ENCODE data around the gene POMT2.

DNA sequence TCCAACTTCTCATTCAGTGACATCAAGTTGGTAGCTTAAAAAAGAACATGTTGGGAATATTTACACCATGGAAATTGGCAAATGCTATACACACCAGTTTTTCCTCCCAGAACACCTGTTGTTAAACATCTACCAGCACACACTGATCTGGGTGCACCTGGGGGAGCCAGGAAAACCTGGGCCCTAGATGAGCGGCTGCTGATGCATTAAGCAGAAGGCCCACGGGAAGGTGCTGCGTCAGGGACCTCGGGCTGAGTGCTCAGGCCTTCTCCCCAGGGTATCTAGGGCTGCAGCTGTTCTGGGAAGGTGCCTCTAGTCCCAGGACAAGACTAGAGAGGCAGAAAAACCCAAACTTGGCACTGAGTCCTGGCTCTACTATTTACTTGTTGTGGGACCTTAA, 46.9 kb downstream of the POMT2 start:
- no peak for TF ChIP-seq POLR2AphosphoS5 (IDR thresholded peaks at IDR 0.05)
- TF ChIP-seq POLR2A (IDR thresholded peaks at IDR 0.05): no peak
- TF ChIP-seq, protein P1, sequence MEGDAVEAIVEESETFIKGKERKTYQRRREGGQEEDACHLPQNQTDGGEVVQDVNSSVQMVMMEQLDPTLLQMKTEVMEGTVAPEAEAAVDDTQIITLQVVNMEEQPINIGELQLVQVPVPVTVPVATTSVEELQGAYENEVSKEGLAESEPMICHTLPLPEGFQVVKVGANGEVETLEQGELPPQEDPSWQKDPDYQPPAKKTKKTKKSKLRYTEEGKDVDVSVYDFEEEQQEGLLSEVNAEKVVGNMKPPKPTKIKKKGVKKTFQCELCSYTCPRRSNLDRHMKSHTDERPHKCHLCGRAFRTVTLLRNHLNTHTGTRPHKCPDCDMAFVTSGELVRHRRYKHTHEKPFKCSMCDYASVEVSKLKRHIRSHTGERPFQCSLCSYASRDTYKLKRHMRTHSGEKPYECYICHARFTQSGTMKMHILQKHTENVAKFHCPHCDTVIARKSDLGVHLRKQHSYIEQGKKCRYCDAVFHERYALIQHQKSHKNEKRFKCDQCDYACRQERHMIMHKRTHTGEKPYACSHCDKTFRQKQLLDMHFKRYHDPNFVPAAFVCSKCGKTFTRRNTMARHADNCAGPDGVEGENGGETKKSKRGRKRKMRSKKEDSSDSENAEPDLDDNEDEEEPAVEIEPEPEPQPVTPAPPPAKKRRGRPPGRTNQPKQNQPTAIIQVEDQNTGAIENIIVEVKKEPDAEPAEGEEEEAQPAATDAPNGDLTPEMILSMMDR (IDR thresholded peaks at IDR 0.05): no peak
